GM19328 (cell line): ENCODE measurements around the gene WBP1.

Experiments
- ATAC-seq: cut with Tn5 transposase; IDR thresholded peaks from one replicate; pipeline ENCODE4 v1.9.1; 2021; ENCODE audit warnings: mild to moderate bottlenecking, moderate library complexity; ENCODE audit not compliant: unreplicated experiment

WBP1 gene

GRCh38 chr2:74501335-74502071 is 43.3 kb downstream of the WBP1 start:
- no peak for ATAC-seq

- ATAC-seq, result no peak
Measured at GRCh38 chr2:74502147-74502719, 44.0 kb downstream of the WBP1 start.

- ATAC-seq, result no peak
Measured at GRCh38 chr2:74502720-74503505, 44.7 kb downstream of the WBP1 start.

- ATAC-seq, result no peak
Measured at GRCh38 chr2:74503506-74504475, 45.6 kb downstream of the WBP1 start.

GRCh38 chr2:74504591-74504990 is 46.4 kb downstream of the WBP1 start:
- ATAC-seq, result no peak

- no peak for ATAC-seq
Measured at GRCh38 chr2:74505448-74506246, 47.4 kb downstream of the WBP1 start.

- ATAC-seq, result peak; percentile 80
Measured at GRCh38 chr2:74507145-74507925, 49.1 kb downstream of the WBP1 start, which contains the start of gene PCGF1. Gene PCGF1, minus strand, starts transcription at chr2:74507695. Its CDS starts 27 bp downstream, at chr2:74507668.

- ATAC-seq, result peak; percentile 14
Measured at GRCh38 chr2:74507926-74508520, 49.8 kb downstream of the WBP1 start.

GRCh38 chr2:74510272-74510671 is 52.0 kb downstream of the WBP1 start:
- no peak for ATAC-seq
